ENCODE results near the gene PTPRG.

PTPRG gene

GRCh38 chr3:61578667-61579367 is 17.4 kb downstream of the PTPRG start:
- TF ChIP-seq, protein P1, sequence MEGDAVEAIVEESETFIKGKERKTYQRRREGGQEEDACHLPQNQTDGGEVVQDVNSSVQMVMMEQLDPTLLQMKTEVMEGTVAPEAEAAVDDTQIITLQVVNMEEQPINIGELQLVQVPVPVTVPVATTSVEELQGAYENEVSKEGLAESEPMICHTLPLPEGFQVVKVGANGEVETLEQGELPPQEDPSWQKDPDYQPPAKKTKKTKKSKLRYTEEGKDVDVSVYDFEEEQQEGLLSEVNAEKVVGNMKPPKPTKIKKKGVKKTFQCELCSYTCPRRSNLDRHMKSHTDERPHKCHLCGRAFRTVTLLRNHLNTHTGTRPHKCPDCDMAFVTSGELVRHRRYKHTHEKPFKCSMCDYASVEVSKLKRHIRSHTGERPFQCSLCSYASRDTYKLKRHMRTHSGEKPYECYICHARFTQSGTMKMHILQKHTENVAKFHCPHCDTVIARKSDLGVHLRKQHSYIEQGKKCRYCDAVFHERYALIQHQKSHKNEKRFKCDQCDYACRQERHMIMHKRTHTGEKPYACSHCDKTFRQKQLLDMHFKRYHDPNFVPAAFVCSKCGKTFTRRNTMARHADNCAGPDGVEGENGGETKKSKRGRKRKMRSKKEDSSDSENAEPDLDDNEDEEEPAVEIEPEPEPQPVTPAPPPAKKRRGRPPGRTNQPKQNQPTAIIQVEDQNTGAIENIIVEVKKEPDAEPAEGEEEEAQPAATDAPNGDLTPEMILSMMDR (conservative IDR thresholded peaks at IDR 0.05; ENCODE audit: low read depth, low read length): no peak
- no peak overlapping the region for H3K4me3 ChIP-seq (ENCODE audit: low read length)
- DNase-seq (ENCODE audit: low read depth): no peak

DNA sequence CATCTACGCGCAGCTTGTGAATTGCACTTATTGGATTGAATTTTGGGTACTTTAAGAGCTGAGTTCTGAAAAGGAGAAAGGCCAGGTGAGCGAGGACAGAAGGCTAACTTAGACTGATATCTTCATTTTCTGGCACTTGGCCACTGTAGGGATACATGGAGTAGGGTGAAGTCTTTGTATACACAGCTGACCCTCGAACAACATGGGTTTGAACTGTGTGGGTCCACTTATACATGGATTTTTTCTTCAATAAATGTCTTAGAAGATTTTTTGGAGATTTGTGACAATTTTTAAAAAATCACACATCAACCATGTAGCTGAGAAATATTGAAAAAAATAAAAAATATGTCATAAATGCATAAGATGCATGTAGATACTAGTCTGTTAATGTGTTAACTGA is 18.3 kb downstream of the PTPRG start:
- H3K4me3 ChIP-seq (ENCODE audit: low read length): no peak overlapping the region
- TF ChIP-seq, protein P1 (conservative IDR thresholded peaks at IDR 0.05; ENCODE audit: low read depth, low read length): no peak
- DNase-seq (ENCODE audit: low read depth): no peak

- DNase-seq (ENCODE audit: low read depth): no peak
- TF ChIP-seq, protein P1 (conservative IDR thresholded peaks at IDR 0.05; ENCODE audit: low read depth, low read length): no peak
- H3K4me3 ChIP-seq (ENCODE audit: low read length): no peak overlapping the region
Measured at GRCh38 chr3:61580982-61581643, 19.7 kb downstream of the PTPRG start.

DNA sequence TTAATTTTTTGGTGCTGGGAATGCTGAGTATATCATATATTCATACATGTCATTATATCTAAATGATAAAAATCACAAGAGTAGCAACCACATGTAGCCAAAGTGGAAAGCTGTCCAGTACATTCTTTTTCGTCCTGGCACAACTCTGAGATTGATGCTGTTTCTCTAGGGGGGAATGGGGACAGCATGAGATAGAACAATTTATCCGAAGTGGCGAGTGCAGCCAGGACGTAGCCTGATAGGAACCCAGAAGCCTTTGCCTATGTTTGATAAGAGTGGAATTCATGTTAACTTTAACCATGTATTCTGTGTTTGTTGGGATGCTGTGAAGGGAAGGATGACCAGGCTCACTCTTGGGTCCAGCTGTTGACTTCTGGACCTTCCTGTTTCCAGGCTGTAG is 20.9 kb downstream of the PTPRG start:
- TF ChIP-seq, protein P1 (conservative IDR thresholded peaks at IDR 0.05; ENCODE audit: low read depth, low read length): no peak
- no peak overlapping the region for H3K4me3 ChIP-seq (ENCODE audit: low read length)
- DNase-seq (ENCODE audit: low read depth): no peak

DNA sequence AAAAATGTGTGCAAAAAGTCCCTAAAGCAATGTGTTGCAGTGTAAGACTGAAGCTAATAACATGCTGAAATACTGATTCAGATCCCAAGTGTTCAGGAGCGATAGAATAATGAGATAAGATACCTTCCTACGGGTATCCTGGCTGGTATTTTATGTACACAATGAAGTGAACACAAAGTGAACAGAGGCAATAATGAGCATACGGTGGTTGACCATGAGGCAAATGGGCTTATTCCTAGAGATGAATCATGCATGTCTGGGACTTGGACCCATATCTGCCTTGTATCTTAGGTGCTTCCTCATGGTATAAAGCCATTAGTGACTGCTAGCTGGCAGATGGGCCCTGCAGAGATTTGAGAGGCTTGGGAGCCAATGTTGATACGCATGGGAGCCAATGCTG is 21.5 kb downstream of the PTPRG start:
- TF ChIP-seq, protein P1 (conservative IDR thresholded peaks at IDR 0.05; ENCODE audit: low read depth, low read length): no peak
- no peak for DNase-seq (ENCODE audit: low read depth)
- no peak overlapping the region for H3K4me3 ChIP-seq (ENCODE audit: low read length)

DNA sequence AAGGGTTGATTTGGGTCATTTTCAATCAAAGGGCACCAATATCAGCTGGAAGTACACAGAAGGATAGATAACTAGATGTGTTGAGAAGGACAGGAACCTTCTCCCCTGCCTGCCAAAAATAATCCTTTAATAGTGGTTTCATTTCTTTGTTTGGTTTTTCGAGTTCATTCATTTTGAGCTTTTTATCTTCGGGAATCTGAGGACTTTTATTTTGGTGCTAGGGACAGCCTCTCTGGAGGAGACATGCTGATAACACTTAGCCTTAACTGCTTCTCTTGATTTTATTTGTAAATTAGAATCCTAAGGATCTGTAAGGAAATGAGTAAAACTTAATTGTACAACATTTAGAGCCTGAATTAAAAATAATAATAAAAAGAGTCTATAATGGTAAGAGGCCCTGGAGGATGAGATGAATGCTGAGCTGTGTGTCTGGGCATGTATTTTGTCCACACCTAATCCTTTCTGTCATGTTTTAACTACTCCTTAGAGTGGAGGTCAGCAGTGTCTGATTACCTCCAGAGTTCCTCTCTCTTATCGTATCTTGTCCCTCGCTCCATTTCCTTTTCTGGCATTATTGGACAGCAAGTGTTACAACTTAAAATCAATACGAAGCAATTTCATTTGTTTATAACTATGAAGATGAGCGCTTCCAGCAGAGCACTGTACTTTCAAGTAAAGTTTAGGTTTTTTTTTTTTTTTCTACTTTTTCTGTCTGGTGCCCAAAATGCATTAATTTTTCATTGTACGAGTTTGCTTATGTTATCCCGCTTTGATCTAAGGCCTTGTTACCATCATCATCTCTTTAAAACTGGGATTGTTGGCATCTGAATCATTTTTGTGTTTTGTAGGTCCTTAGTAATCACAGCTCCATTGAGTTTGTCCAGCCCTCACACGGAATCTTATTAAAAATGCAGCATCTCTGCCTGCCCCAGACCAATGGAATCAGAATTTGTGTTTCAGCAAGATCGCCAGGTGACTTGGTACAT is 22.8 kb downstream of the PTPRG start:
- no peak overlapping the region for H3K4me3 ChIP-seq (ENCODE audit: low read length)
- TF ChIP-seq, protein P1 (conservative IDR thresholded peaks at IDR 0.05; ENCODE audit: low read depth, low read length): no peak
- no peak for DNase-seq (ENCODE audit: low read depth)
